ENCODE measurements around the gene SDR42E2.

SDR42E2 gene

DNA sequence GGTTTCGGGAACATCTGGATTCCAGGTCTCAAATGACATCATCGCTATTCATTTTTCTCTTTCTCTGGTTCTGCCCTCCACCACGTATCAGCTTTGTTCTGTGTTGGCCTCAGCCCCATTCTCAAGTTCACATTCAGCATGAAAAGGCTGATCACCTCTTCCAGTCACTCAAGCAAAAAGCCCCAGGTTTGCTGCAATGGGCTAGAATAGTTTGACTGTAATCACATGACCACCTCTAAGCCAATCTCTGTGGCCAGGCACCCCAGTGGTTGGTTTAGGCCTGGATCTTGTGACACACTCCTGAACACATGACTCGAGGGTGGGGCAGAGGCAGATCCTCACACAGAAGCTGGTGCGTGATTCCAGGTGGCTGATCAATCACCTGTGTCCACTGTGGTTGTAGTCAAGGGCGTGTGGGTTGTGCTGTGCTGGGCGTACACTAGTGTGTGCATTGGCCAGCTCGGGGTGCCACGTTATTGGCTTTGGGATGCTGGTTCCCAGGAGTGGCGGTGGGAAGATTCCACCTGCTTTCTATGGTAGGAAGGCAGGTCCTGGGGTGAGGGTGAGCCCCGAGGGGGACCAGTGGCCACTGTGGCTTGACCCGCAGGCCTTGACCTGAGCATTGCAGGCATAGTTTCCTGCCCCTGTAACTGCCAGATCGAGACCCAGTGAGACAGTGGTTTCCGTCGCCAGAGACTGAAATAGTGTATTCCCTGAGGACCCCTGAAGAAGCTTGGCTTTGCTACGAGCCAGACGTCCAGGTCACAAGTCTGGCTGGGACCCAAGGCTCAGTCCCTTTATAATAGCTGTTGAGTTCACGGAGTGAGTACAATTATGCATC lies 55.8 kb downstream of the SDR42E2 start:
- no peaks in the 10 kb centered on the region for H3K27me3 ChIP-seq
- H3K4me1 ChIP-seq: peaks cover 0 to 84% (median 51%) of the 10 kb centered on the region in 4 donors
- H3K27ac ChIP-seq: peak overlapping the region; percentile 73 to 80
- peaks cover 0 to 9% (median 4%) of the 10 kb centered on the region in 3 donors for H3K36me3 ChIP-seq
- intact Hi-C loops (cut with DNase I; ENCODE audit: low total_unique reads): no loop called here
- DNase-seq: peak; percentile 66 to 86
- TF ChIP-seq, protein P1, sequence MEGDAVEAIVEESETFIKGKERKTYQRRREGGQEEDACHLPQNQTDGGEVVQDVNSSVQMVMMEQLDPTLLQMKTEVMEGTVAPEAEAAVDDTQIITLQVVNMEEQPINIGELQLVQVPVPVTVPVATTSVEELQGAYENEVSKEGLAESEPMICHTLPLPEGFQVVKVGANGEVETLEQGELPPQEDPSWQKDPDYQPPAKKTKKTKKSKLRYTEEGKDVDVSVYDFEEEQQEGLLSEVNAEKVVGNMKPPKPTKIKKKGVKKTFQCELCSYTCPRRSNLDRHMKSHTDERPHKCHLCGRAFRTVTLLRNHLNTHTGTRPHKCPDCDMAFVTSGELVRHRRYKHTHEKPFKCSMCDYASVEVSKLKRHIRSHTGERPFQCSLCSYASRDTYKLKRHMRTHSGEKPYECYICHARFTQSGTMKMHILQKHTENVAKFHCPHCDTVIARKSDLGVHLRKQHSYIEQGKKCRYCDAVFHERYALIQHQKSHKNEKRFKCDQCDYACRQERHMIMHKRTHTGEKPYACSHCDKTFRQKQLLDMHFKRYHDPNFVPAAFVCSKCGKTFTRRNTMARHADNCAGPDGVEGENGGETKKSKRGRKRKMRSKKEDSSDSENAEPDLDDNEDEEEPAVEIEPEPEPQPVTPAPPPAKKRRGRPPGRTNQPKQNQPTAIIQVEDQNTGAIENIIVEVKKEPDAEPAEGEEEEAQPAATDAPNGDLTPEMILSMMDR (IDR thresholded peaks at IDR 0.05): no peak
- no peak overlapping the region for H3K4me3 ChIP-seq
- H3K9me3 ChIP-seq: no peaks in the 10 kb centered on the region

DNA sequence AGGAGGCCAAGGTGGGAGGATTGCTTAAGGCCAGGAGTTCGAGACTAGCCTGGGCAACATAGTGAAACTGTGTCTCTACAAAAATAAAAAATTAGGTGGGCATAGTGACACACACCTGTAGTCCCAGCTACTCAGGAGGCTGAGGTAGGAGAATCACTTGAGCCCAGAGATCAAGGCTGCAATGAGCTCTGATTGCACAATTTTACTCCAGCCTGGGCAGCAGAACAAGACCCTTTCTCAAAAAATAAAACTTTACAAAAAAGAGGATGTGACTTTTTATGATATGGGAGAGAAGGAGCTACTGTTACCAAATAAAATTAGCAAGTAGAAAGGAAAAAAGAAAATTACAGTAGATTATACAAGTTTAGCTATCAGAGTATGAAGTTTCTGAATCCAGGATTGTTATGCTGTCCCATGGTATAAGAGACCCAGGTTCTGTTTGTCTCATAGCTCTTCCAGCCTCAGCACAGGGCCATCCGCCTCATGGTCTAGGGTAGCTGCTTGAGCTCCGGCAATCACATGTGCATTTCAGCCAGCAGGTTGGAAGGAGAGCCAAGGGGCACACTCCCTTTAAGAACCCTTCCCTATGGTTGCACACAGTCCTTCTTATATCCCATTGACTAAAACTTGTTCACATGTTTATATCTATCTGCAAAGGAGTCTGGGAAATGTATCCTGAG lies 57.2 kb downstream of the SDR42E2 start:
- Histone ChIP-seq H3K36me3 (peaks cover 0 to 9% (median 0%) of the 10 kb centered on the region in 3 donors), H3K4me3 (no peak overlapping the region), H3K27ac (peak overlapping the region; percentile 73 to 80), H3K4me1 (peaks cover 0 to 84% (median 55%) of the 10 kb centered on the region in 4 donors), H3K9me3 (no peaks in the 10 kb centered on the region), H3K27me3 (no peaks in the 10 kb centered on the region)
- intact Hi-C loops (cut with DNase I; ENCODE audit: low total_unique reads): loop anchor here (2.0 kb wide), 1 partner anchor 13 kb away; the partner anchor contains the start of gene EEF2K
- no peak for DNase-seq
- TF ChIP-seq, protein P1 (IDR thresholded peaks at IDR 0.05): no peak

DNA sequence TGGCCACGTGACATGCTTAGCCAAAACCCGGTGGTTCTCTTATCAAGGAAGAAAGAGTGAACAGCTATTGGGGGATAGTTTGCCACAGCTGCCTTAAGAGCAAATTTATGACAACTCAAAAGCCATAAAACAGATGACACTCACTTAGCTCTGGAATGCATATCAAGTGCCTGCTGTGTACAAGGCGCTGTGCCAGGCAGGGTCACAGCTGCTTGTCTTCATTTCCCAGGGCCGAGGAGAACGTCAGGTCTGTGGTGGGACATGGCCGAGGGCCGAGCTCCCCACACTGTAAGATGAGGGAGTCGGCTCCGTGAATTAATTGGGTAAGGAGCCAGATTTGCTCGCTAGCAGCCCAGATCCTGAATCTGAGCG lies 57.7 kb downstream of the SDR42E2 start:
- no peak for DNase-seq
- Histone ChIP-seq H3K4me3 (no peak overlapping the region), H3K4me1 (peaks cover 0 to 89% (median 57%) of the 10 kb centered on the region in 4 donors), H3K36me3 (peaks cover 0 to 6% (median 0%) of the 10 kb centered on the region in 3 donors), H3K9me3 (no peaks in the 10 kb centered on the region), H3K27ac (peak overlapping the region; percentile 73 to 80), H3K27me3 (no peaks in the 10 kb centered on the region)
- TF ChIP-seq, protein P1 (IDR thresholded peaks at IDR 0.05): no peak
- intact Hi-C loops (cut with DNase I; ENCODE audit: low total_unique reads): loop anchor here (2.0 kb wide), 1 partner anchor 13 kb away; the partner anchor contains the start of gene EEF2K

DNA sequence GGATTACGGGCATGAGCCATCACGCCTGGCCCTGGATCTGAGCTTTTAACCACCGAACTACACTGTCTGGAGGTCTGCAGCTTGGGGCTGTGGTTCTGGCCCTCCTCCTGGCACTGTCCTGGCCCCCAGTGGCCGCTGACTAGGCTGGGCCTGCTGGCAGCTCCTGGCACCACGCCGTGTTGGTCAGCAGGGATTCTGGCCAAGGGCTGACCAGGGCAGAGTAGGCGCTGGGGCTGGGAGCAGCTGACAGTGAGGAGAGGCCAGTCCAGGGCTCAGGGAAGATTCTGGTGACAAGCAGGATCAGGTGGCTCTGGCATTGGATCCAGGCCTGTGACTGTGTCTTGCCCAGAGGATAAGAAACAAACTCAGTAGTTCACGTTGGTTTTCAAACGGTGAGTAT lies 58.4 kb downstream of the SDR42E2 start:
- TF ChIP-seq, protein P1 (IDR thresholded peaks at IDR 0.05): no peak
- Histone ChIP-seq H3K27ac (peak overlapping the region; percentile 73 to 80), H3K4me1 (peaks cover 0 to 93% (median 60%) of the 10 kb centered on the region in 4 donors), H3K36me3 (peaks cover 0 to 5% (median 0%) of the 10 kb centered on the region in 3 donors), H3K4me3 (no peak overlapping the region), H3K9me3 (no peaks in the 10 kb centered on the region), H3K27me3 (no peaks in the 10 kb centered on the region)
- intact Hi-C loops (cut with DNase I; ENCODE audit: low total_unique reads): loop anchor here (2.0 kb wide), 1 partner anchor 14 kb away; the partner anchor contains the start of gene EEF2K
- peak; percentile 79 to 95 for DNase-seq

DNA sequence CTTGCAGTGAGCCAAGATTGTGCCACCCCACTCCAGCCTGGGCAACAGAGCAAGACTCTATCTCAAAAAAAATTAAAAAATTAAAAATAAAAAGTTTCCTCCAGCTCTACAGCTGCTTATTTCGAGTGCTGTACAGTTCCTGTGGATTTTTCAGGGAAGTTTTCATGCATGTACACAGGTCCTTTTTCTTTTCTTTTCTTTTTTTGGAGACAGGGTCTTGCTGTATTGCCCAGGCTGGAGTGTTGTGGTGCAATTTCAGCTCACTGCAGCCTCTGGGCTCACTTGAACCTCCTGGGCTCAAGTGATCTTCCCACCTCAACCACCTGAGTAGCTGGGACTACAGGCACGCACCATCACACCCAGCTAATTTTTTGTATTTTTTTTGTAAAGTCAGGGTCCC lies 59.7 kb downstream of the SDR42E2 start:
- peaks cover 0 to 84% (median 52%) of the 10 kb centered on the region in 4 donors for H3K4me1 ChIP-seq
- peaks cover 0 to 14% (median 4%) of the 10 kb centered on the region in 3 donors for H3K36me3 ChIP-seq
- intact Hi-C loops (cut with DNase I; ENCODE audit: low total_unique reads): no loop called here
- peak overlapping the region; percentile 73 to 80 for H3K27ac ChIP-seq
- TF ChIP-seq, protein P1 (IDR thresholded peaks at IDR 0.05): no peak
- no peak overlapping the region for H3K4me3 ChIP-seq
- no peak for DNase-seq
- H3K27me3 ChIP-seq: no peaks in the 10 kb centered on the region
- no peaks in the 10 kb centered on the region for H3K9me3 ChIP-seq
